HEK293 (cell line): ENCODE data around the gene IL17RB.

ENCODE experiments used
- CTCF ChIA-PET: fragments of 350-600 bp; formaldehyde crosslinking; extraction: SDS; loops from one replicate; lab custom pipeline; 2021; ENCODE audit warnings: antibody characterized with exemption; lab: Yijun Ruan, JAX
- POLR2A ChIA-PET: fragments of 300-600 bp; formaldehyde crosslinking; extraction: SDS; loops from one replicate; lab custom pipeline; 2020; ENCODE audit warnings: antibody characterized with exemption, inconsistent platforms; lab: Yijun Ruan, JAX
- H3K27ac ChIP-seq: fragments of 200-500 bp; sonication (Bioruptor generic); 2 replicates; pipeline ENCODE4 v1.5.1; 2014; ENCODE audit warnings: low read depth, low read length, control low read depth, inconsistent platforms; ENCODE audit errors: extremely low read depth
- H3K36me3 ChIP-seq, 2 experiments: fragments of 200-500 bp in 1 of 2; sonication (Bioruptor generic) in 1 of 2; 1 replicate in 1 of 2; 2 replicates in 1 of 2; pipeline ENCODE4 v1.5.1; 2014 to 2017; ENCODE audit warnings: inconsistent platforms in 2 of 2, low read length in 2 of 2; ENCODE audit not compliant: control insufficient read depth in 2 of 2, insufficient read depth in 1 of 2
- H3K4me1 ChIP-seq: fragments of 200-500 bp; sonication (Bioruptor generic); 2 replicates; pipeline ENCODE4 v1.5.1; 2014; ENCODE audit warnings: mild to moderate bottlenecking, low read length, inconsistent platforms; ENCODE audit not compliant: control insufficient read depth, insufficient read depth
- H3K4me3 ChIP-seq: 2 replicates; pipeline ENCODE4 v1.5.1; 2011; ENCODE audit warnings: low read depth, mild to moderate bottlenecking, control low read depth, low read length, moderate library complexity
- H3K9me3 ChIP-seq: fragments of 200-500 bp; sonication (Bioruptor generic); 2 replicates; pipeline ENCODE4 v1.5.1; 2014; ENCODE audit warnings: low read depth, low read length, inconsistent platforms; ENCODE audit not compliant: control insufficient read depth, insufficient read depth
- ELK4 ChIP-seq: IDR thresholded peaks from 2 replicates; pipeline ENCODE4 v1.6.1; 2011; ENCODE audit warnings: mild to moderate bottlenecking, low read depth, low read length, borderline replicate concordance
- SCRT2 ChIP-seq: fragments of 450-650 bp; formaldehyde crosslinking; IDR thresholded peaks from 2 replicates; pipeline ENCODE4 v1.5.1; 2016; ENCODE audit warnings: missing biosample characterization, missing genetic modification characterization
- SP7 ChIP-seq: fragments of 450-650 bp; formaldehyde crosslinking; IDR thresholded peaks from 2 replicates; pipeline ENCODE4 v1.5.1; 2016; ENCODE audit warnings: missing biosample characterization, missing genetic modification characterization
- ZBTB11 ChIP-seq: fragments of 450-650 bp; formaldehyde crosslinking; conservative IDR thresholded peaks from 2 replicates; pipeline ENCODE4 v1.5.1; 2016; ENCODE audit warnings: low read depth, missing biosample characterization, missing genetic modification characterization
- ZBTB21 ChIP-seq: fragments of 450-650 bp; formaldehyde crosslinking; IDR thresholded peaks from 2 replicates; pipeline ENCODE4 v1.5.1; 2017; ENCODE audit warnings: missing biosample characterization, missing genetic modification characterization
- ZNF146 ChIP-seq: fragments of 450-650 bp; formaldehyde crosslinking; IDR thresholded peaks from 2 replicates; pipeline ENCODE4 v1.5.1; 2016; ENCODE audit warnings: missing biosample characterization, missing genetic modification characterization
- ZNF169 ChIP-seq: fragments of 450-650 bp; formaldehyde crosslinking; IDR thresholded peaks from 2 replicates; pipeline ENCODE4 v1.5.1; 2016; ENCODE audit warnings: missing biosample characterization, missing genetic modification characterization
- ZNF184 ChIP-seq: fragments of 450-650 bp; IDR thresholded peaks from 2 replicates; pipeline ENCODE4 v1.5.1; 2018; ENCODE audit warnings: missing biosample characterization, mild to moderate bottlenecking, missing genetic modification characterization
- ZNF202 ChIP-seq: fragments of 450-650 bp; formaldehyde crosslinking; IDR thresholded peaks from 2 replicates; pipeline ENCODE4 v1.5.1; 2016; ENCODE audit warnings: missing biosample characterization, missing genetic modification characterization, borderline replicate concordance
- ZNF335 ChIP-seq: fragments of 450-650 bp; formaldehyde crosslinking; conservative IDR thresholded peaks from 2 replicates; pipeline ENCODE4 v1.5.1; 2016; ENCODE audit warnings: missing biosample characterization, missing genetic modification characterization
- ZNF513 ChIP-seq: fragments of 450-650 bp; IDR thresholded peaks from 2 replicates; pipeline ENCODE4 v1.5.1; 2018; ENCODE audit warnings: missing biosample characterization, missing genetic modification characterization
- ZNF530 ChIP-seq: fragments of 450-650 bp; formaldehyde crosslinking; IDR thresholded peaks from 2 replicates; pipeline ENCODE4 v1.5.1; 2016; ENCODE audit warnings: low read depth, missing biosample characterization, missing genetic modification characterization
- ZNF621 ChIP-seq: fragments of 450-650 bp; formaldehyde crosslinking; IDR thresholded peaks from 2 replicates; pipeline ENCODE4 v1.5.1; 2017; ENCODE audit warnings: missing biosample characterization, missing genetic modification characterization
- ZNF670 ChIP-seq: fragments of 450-650 bp; formaldehyde crosslinking; IDR thresholded peaks from 2 replicates; pipeline ENCODE4 v1.5.1; 2016; ENCODE audit warnings: missing biosample characterization, missing genetic modification characterization, low read depth

Gene IL17RB

GRCh38 chr3:53846851-53847155, 435 bp downstream of the IL17RB start:
- no peak overlapping the region; the same call in 1 of the 2 replicates for H3K27ac ChIP-seq
- POLR2A ChIA-PET = no interaction called here
- no peaks in the 10 kb centered on the region for H3K9me3 ChIP-seq
- peaks cover 0 to 10% of the 10 kb centered on the region in 2 experiments; a peak in 1 of 3 replicates for H3K36me3 ChIP-seq
- H3K4me3 ChIP-seq = no peak overlapping the region
- no peaks in the 10 kb centered on the region for H3K4me1 ChIP-seq
- TF ChIP-seq ZBTB11 (tag by site-specific recombination) = no peak
- TF ChIP-seq ZNF169 (tag by site-specific recombination) = no peak
- TF ChIP-seq ZNF513 (tag by site-specific recombination) = no peak
- peak; percentile 21 for TF ChIP-seq ZNF335 (tag by site-specific recombination)
- 0 out of 2 replicates have a peak, but pooled peaks have one; percentile 9 for TF ChIP-seq SCRT2 (tag by site-specific recombination)
- TF ChIP-seq ZNF621 = no peak
- CTCF ChIA-PET = interaction anchor here (0.7 kb wide), 1 partner anchor 58 kb away, joined by 3 read pairs; no protein-coding TSS in a partner anchor

GRCh38 chr3:53849916-53850315, 3.5 kb downstream of the IL17RB start:
- Histone ChIP-seq H3K9me3 (no peaks in the 10 kb centered on the region), H3K4me3 (no peak overlapping the region), H3K4me1 (no peaks in the 10 kb centered on the region)
- TF ChIP-seq ZNF184 (tag by site-specific recombination) = no peak
- no peak for TF ChIP-seq ZNF202 (tag by site-specific recombination)
- TF ChIP-seq ZNF530 = no peak
- TF ChIP-seq ZNF670 (tag by site-specific recombination) = no peak
- TF ChIP-seq, all 188 proteins: peak for 0
- H3K27ac ChIP-seq = no peak overlapping the region
- ChIA-PET CTCF (no interaction called here), POLR2A (no interaction called here)
- H3K36me3 ChIP-seq = peaks cover 0 to 33% of the 10 kb centered on the region in 2 experiments; a peak in 2 of 3 replicates

GRCh38 chr3:53850895-53851294, 4.5 kb downstream of the IL17RB start:
- Histone ChIP-seq H3K4me1 (no peaks in the 10 kb centered on the region), H3K27ac (no peak overlapping the region), H3K9me3 (no peaks in the 10 kb centered on the region), H3K36me3 (peaks cover 0 to 41% of the 10 kb centered on the region in 2 experiments; a peak in 2 of 3 replicates), H3K4me3 (no peak overlapping the region)
- CTCF ChIA-PET = no interaction called here
- TF ChIP-seq ZNF146 (tag by site-specific recombination) (no peak), ELK4 (no peak), ZBTB21 (0 out of 2 replicates have a peak, but pooled peaks have one; percentile 15), SP7 (no peak)
- POLR2A ChIA-PET = no interaction called here
